ENCODE measurements around the gene TMEM63B.

GRCh38 chr6:44079672-44080071 is 47.7 kb upstream of the TMEM63B start:
- TF ChIP-seq, protein P1, sequence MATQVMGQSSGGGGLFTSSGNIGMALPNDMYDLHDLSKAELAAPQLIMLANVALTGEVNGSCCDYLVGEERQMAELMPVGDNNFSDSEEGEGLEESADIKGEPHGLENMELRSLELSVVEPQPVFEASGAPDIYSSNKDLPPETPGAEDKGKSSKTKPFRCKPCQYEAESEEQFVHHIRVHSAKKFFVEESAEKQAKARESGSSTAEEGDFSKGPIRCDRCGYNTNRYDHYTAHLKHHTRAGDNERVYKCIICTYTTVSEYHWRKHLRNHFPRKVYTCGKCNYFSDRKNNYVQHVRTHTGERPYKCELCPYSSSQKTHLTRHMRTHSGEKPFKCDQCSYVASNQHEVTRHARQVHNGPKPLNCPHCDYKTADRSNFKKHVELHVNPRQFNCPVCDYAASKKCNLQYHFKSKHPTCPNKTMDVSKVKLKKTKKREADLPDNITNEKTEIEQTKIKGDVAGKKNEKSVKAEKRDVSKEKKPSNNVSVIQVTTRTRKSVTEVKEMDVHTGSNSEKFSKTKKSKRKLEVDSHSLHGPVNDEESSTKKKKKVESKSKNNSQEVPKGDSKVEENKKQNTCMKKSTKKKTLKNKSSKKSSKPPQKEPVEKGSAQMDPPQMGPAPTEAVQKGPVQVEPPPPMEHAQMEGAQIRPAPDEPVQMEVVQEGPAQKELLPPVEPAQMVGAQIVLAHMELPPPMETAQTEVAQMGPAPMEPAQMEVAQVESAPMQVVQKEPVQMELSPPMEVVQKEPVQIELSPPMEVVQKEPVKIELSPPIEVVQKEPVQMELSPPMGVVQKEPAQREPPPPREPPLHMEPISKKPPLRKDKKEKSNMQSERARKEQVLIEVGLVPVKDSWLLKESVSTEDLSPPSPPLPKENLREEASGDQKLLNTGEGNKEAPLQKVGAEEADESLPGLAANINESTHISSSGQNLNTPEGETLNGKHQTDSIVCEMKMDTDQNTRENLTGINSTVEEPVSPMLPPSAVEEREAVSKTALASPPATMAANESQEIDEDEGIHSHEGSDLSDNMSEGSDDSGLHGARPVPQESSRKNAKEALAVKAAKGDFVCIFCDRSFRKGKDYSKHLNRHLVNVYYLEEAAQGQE (IDR thresholded peaks at IDR 0.05; ENCODE audit: low read depth), result no peak
- TF ChIP-seq MAX (IDR thresholded peaks at IDR 0.05) (no peak), YY1 (IDR thresholded peaks at IDR 0.05; ENCODE audit: low read depth) (no peak), TCF12 (IDR thresholded peaks at IDR 0.05; ENCODE audit: low read depth) (no peak), CEBPB (IDR thresholded peaks at IDR 0.05) (no peak), CREB1 (IDR thresholded peaks at IDR 0.05; ENCODE audit: low read depth) (no peak), TAF1 (IDR thresholded peaks at IDR 0.05; ENCODE audit: low read depth) (no peak), ZBTB7A (IDR thresholded peaks at IDR 0.05; ENCODE audit: low read depth) (no peak), EP300 (IDR thresholded peaks at IDR 0.05; ENCODE audit: borderline replicate concordance) (no peak), FOXM1 (IDR thresholded peaks at IDR 0.05; ENCODE audit: borderline replicate concordance, low read depth) (no peak)
- TF ChIP-seq, protein P2, sequence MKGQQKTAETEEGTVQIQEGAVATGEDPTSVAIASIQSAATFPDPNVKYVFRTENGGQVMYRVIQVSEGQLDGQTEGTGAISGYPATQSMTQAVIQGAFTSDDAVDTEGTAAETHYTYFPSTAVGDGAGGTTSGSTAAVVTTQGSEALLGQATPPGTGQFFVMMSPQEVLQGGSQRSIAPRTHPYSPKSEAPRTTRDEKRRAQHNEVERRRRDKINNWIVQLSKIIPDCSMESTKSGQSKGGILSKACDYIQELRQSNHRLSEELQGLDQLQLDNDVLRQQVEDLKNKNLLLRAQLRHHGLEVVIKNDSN (IDR thresholded peaks at IDR 0.05), result no peak
